ENCODE results near the gene SIRPG.
"Not testable (repeated sequence)": the region's sequence is repeated elsewhere in the genome, so short reads cannot be mapped to it uniquely, and the experiment has no call there.

The SIRPG gene

DNA sequence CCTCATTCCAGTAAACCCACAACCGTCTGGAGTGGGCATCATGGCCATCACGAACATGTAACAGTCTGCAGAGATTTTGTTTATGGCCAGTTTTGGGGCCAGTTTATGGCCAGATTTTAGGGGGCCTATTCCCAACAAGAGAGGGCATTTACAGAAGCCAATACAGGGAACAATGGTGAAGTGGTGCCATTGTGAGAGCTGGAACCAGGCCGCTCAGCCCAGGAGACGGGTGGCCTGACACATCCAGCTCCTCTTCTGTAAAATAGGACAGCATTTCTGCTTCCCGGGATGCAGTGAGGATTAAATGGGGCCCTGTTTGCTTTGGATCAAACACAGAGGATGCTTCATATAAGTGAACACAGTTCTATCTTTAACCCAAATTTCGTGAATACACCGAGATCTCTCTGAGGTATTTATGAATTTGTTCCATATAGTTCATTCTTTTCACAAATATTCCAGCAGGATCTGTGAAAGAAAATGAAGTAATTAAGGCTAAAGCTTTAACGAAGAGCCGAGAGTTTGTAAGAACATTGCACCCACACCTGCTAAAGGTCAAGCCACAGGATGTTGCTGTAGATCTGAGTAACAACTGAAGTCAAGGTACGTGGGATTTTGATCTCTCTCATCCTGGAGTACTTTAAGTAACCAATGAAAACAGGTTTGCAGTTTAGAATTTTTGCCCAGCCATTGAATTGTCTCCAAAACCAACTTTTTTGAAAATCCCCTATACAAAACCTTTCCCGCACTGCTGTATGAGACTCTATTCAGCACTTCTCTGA is 14.5 kb upstream of the SIRPG start:
- DNase-seq = no peak

DNA sequence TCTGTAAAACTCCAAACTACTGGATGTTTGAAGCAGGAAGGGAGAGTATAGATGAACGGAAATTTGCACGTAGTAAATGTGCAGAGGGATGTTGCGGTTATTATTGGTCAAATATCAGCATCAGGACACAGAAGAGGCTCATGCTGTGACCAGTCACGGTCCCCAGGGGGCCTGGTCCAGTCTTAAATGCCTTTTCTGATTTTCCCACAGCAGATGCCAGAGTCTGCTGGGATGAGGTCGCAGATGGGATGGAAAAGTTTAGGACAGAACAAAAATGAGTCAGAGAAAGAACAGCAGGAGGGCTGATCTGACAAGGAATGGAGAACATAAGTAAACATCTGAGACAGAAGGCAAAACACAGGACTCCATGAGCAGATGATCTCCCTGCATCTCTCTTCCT is 11.7 kb upstream of the SIRPG start:
- no peak for DNase-seq

DNA sequence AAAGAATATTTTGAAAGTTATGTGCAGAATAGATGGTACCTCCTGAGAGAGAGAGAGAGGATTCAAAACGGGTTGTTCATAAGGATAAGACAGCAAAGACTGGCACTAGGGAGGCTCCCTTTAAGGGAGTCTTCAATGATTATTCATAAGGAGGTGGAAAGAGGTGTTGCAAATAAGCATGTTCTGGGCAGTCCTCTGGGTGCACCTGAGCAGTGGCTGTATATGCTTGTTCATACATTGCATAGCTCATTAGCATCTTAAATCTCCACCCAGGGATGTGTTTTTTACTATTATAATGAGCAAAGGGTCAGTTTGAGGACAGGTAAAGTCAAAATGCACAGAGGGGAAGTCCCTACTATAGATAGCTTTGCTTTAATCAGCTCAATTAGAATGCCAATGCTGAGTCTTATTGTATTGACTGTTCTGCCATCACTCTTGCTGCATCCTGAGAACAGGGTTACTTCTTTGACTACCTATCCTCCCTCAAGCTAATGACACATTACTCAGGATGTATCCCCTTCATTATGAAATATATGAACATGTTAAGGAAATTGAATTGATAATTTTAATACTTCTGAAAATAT is 10.0 kb upstream of the SIRPG start:
- no peak for DNase-seq

DNA sequence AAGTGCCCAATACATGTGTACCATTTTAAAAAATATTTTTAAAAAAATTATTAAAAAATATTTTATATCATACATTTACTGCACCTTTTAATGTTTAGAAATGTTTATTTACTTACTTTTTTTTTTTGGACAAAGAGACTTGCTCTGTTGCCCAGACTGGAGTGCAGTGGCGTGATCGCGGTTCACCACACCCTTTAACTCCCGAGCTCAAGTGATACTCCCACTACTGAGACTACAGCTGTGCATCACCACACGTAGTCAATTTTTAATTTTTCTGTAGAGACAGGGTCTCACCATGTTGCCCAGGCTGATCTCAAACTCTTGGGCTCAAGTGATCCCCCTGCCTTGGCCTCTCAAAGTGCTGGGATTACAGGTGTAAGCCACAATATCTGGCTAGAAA is 9.2 kb upstream of the SIRPG start:
- no peak for DNase-seq

DNA sequence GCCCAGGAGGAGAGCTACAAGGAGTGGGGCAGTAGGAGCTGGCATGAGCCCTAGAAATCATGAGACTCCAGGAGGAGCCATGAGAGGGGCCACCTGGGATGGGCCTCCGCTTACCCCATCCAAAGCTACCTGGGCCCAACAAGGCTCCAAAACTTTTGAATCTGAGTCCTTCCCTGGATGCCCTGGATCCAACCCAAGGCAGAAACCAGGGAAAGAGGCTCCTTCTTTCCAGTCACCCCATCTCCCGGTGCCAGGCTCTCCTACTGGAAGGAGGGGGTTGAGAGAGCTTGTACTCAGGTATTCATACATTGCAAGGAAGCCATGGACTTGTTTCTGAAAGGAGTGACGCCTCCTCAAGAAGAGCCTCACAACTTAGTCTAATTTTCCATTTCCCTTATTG is 7.8 kb upstream of the SIRPG start:
- no peak for DNase-seq

DNA sequence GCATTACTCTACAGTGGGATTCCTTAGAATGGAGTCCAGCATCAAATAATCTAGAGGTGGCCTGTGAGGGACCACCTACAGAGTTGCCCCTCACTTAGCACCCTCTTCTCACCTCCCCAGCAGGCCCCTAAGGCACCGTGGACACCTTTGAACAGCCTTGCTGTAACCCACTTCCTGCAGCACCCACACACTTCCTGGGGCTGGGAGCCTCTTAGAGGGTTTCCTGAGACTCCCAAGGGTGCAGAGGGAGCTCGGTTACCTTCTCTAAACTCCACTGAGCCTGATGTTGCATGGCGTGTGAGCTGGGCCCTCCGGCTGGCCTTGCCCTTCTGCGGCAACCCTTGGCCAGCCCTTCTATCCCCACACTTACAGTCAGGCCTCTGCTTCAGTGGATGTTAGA is 7.3 kb upstream of the SIRPG start:
- DNase-seq = peak; percentile 34

DNA sequence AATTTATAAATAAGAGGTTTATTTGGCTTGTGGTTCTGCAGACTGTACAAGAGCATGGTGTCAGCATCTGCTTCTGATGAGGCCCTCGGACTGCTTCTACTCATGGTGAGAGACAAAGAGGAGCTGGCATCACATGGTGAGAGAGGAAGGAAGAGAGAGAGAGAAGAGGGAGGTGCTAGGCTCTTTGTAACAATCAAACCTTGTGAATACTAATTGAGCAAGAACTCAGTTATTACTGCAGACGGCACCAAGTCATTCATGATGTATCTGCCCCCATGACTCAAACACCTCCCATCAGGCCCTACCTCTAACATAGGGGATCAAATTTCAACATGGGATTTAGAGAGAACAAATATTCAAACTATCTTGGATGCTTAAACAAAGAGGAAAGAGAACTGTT is 6.3 kb upstream of the SIRPG start:
- DNase-seq = no peak

DNA sequence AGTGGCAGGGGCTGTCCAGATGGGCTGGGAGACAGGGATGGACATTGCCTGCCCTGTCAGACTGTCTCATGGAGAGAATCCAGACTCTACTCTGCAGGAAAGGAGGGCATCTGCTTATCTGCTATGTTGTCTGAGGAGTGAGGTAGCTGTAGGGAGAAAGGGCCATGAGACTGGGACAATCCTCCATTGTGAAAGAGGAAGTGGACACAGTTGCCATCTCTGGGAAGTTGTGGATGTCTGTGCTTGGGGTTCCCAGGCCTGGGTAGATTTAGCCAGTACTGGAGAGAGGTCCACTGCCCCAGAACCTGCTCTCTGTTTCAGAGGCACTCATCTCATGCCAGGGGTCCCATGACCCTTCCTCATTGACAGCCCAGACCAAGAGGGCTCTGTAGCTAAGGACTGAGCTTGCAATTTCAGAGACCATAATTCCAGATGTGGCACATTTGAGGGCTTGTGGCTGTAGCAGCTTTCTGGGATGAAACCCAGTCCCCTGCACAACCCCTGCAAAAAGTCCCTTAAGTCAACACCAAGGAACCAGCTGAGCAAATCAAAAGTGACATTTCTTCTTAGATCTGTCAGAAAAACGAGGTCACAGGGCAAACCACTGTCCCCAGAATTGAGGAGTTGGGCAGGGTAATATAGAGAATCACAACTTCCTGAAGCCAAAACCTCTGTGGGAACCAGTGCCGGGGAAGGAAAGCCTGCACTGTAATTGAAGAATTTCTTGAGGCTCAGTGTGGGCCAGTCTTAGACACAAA is 4.1 kb upstream of the SIRPG start:
- DNase-seq = no peak

DNA sequence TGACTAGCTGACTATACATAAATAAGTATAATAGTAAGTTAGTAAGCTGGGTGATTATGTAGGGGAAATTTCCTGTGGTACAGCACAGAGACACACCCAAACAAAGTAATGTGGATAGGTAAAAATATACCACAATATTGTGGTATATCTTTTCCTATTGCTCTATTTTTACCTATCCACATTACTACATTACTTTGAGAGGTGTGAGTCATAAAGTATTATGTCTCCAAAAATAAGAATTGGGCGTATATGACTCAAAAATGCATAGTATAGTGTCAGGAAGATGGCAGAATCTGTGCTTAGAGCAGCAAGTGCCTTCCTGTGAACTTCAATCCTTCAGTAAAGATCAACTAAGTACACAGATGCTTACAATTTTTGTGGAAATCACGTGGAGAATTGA is 2.7 kb upstream of the SIRPG start:
- no peak for DNase-seq

DNA sequence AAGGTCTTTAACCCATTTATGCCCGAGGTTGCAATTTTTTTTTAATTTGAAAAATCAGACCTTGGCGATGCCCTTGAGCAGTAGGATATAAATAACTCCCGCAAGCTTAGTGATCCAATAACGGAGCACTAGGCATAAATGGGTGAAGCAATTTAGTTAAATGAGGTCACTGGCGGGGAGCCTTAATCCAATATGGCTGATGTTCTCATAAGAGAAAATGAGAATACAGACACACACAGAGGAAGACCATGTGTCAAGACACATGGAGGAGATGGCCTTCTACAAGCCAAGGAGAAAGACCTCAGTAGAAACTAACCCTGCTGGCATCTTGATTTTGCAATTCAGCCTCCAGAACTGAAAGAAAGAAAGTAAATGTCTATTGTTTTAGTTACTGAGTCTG is 735 bp downstream of the SIRPG start:
- DNase-seq = no peak

DNA sequence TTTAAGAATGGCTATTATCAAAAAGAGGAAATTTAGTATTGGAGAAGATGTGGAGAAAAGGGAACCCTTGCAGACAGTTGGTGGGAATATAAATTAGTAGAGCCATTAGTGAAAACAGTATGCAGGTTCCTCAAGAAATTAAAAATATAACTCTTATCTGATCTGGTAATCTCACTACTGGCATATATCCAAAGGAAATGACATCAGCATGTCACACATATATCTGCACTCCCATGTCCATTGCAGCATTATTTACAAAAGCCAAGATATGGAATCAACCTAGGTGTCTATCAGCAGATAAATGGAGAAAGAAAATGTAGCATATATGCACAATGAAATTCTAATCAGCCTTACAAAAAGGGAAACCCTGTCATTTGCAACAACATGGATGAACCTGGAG is 2.6 kb downstream of the SIRPG start:
- no peak for DNase-seq

DNA sequence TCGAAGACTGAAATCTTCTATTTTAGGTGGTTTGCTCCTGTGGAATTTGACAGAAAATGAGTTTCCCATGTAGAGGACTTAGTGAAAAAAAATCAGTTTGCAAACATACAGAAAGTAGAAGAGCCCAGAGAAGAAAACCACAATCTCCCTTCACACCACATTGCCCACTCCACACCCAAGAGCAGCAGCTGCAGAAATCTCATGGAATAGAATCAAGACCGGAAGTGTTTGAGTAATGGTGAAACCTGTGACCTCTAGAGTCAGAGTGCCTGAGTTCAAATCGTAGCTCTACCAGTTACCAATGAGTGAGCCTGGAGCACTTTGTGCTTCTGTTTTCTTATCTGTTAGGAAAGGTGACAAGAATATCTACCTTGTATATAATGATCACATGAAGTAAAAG is 4.6 kb downstream of the SIRPG start:
- no peak for DNase-seq

DNA sequence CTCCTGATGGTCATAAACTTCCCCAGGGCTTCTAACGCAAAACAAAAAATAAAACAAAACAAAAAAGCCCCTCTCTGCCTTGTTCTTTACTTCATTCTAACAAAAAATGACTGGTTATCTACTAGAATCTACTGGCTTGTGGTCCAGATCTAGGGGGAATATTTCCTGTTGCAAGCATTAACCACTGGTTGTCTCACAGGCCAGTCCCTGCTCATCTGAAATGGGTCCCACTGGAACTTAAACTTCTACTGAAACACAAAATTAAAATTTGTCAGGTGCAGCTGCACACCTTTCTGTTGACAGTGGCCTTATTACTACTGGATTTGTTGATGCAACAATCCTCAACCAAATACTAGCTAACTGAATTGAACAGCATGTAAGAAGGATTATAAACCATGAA is 5.5 kb downstream of the SIRPG start:
- no peak for DNase-seq

DNA sequence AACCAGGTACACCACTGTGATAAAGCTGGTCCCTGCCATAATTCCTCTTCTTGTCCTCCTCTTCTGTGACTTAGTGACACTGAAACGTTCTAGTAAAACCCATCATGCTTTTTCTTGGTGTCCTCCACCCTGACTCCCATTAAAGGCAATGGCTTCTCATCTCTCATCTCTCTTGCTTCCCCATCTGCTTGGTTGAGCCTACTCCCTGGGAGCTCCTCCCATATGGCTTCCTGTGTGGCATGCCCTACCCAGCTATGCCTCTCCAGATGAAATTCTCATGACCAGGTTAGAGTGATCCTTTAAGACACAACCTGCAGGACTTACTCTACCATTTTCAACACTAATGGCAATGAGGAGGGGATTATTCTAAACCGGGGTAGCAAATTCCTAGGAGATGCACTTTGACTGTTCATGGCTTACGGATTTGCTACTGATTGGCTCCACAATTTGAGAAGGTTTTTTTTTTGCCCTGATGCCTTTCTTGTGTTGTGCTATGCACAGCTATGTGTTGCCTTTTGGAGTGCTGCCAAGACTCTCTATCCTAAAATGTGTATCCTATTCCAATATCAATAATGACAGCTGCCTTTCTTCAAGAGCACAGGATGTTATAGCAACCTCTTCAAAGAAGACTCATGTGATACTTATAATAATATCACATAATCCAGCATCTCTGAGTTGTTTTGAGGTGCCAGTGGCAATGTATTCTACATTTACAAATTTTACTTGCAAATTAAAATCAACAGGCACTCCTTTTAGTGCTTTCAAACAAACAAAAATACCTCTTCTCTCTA is 6.1 kb downstream of the SIRPG start:
- DNase-seq = no peak

DNA sequence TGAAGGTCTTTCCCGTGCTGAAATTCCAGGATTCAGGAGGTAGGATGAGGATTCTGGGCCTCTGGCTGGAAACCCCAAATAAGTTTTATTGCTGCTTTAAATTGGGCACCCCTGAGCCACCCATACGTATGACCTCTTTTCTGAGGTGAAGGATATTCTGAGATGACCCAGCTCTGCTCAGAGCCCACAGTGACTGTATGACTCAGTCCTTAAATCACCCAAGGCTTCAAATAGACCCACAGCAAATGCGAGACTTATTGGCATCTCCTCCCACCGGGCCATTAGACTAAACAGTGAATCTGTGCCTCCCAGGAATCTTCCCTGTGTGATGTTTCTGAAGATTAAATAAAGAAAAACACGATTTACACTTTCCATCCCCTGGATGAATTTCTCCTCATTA is 9.5 kb downstream of the SIRPG start:
- no peak for DNase-seq

DNA sequence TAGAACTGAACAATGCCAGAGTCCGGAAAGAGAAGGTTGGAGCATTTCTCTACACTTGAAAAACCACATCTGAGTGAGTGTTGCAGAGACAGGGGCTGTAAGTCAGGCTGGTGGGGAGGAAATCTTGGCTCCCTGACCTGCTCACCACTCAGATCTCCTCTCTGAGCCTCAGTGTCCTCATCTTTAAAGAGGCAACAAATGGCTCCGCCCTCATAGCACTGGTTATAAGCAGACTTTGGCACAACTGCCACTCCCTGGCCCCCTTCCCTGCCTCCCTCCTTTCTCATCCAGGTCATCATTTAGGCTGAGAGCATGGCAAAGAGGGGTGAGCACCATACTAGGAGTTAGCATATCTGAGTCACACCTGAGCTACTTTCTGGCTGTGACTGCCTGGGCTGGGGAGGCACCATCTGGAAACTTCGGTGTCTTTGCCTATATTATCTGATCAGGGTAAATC is 10.6 kb downstream of the SIRPG start:
- DNase-seq = no peak

DNA sequence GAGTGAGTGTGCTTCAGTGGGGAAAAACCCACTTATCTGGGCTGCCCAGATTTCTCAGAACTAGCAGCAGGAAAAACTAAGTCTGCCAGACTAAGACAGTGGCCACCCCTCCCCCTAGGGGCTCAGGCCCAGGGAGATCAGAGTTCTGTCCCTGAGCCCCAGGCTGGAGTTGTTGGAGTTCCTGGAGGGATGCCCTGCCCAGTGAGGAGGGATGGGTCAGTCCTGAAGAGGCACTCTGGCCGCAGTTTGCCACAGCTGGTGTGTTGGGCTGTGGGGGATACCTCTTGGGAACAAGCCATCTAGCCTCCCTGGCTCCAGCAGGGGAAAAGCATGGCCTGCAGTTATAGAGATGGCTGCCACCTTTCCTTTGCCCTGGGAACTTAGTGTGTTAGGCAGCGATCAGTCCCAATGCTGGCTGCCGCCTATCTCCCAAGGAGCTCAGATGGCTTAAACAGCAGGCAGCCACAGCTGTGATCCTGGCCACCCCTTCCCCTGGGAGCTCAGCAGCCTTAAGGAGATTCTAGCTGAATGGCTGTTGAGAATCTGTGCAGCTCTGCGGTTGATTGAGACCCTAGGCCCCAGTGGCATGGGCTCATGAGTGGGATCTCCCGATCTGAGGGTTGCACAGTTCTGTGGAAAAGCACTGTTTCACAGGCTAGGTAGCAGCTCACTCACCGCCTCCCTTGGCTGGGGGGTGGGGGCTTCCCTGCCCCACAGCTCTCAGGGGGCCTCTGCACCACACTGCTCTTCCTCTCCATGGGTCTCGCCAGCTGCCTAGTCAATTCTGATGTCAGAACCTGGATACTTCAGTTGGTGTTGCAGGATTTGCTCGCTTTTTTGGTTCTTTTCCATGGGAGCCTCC is 13.2 kb downstream of the SIRPG start:
- DNase-seq = no peak

DNA sequence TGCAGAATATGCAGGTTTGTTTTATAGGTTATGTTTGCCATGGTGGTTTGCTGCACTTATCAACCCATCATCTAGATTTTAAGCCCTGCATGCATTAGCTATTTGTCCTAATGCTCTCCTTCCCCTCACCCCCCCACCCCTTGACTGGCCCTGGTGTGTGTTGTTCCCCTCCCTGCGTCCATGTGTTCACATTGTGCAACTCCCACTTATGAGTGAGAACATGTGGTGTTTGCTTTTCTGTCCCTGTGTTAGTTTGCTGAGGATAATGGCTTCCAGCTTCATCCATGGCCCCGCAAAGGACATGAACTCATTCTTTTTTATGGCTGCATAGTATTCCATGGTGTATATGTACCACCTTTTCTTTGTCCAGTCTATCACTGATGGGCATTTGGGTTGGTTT is 18.9 kb downstream of the SIRPG start:
- not testable (repeated sequence) for DNase-seq

DNA sequence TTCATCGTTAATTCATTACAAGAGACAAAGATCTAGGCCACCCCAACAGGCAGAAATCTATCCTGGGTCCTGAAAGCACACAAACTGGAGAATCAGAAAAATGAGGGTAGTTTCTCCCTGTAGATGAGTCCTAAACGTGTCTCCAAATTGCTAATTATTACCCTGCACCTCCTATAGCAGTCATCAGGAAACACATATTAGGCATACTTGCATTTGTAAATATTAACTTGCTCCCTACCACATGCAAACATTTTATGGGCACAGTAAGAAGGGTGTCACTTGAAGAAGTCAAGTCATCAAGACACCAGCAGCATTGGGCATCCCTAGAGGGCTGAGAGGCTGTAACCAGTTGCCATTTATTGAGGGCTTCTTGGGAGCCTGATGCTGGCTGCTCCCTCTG is 19.8 kb downstream of the SIRPG start:
- no peak for DNase-seq

DNA sequence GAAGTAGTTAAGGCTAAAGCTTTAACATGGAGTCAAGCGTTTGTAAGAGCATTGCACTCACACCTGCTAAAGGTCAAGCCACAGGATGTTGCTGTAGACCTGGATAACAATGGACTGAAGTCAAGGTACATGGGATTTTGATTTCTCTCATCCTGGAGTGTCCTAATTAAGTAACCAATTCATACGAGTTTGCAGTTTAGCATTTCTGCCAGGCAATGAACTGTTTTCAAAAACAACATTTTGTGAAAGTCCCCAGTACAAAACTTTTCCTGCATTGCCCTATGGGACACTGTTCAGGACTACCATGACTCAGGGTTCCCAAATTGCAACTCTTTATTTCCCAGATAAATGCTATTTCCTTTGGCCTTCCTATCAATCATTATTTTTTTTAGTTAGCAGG is 20.4 kb downstream of the SIRPG start:
- DNase-seq = no peak

DNA sequence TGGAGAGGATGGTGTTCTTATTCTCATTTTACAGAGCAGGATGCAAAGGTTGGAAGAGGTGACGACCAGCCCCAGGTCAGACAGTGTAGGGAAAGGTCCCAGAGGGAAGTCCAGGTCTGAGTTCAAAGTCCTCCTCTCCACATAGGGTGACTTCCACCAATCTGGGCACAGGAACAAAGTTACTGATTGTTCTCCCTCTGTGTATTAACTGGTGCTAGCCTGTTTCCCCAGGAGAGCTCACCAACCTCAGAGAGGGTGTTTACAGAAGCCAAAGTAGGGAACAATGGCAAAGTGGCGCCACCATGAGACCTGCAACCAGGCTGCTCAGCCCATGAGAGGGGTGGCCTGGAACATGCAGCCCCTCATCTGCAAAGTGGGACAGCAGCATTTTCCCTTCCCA is 21.0 kb downstream of the SIRPG start:
- DNase-seq = no peak

DNA sequence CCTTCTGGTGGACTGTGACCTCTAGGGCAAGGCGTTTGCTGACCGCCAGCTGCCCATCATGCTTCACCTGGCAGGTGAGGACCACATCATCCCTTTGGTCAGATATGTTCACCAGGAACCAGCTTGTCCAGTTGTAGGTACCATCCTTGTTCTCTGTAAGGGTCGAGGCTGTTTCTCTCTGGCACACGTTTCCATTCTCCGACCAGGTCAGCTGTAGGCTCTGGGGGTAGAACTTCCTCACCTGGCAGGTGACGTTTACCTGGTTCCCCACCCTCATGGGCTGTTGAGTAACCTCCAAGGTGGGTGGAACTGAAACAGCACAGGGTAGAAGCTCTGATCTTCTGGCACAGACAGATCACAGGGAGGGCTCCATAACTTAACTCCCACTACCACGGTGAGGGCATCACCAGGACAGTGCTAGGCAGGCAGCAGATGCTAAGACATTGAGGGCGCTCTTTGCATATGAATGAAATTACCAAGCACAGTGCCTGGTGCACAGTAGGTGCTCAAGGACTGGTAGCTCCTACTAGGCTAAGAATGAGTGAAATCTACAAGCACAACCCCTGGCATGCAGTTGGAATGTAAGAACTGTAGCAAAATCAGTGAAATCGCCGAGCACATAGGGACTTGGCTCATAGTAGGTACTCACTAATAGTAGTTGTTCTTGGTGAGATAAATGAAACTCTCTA is 22.1 kb downstream of the SIRPG start:
- DNase-seq = no peak

Measured in effector CD8-positive, alpha-beta T cell (primary cell).